PC-3 (cell line): Measurements from ENCODE around the gene ZBTB26. TPM values are rescaled to one million over a fixed set of nuclear protein-coding genes. Genes with fewer than 3 reads are reported as not detected.
"Not testable (repeated sequence)": the region's sequence is repeated elsewhere in the genome, so short reads cannot be mapped to it uniquely, and the experiment has no call there.

Experiments
- ATAC-seq: fragments of 200-7000 bp; cut with Tn5 transposase; 2 replicates; pipeline ENCODE4 v1.9.1; 2020; ENCODE audit warnings: mild to moderate bottlenecking, moderate library complexity
- BruUV-seq: library from RNA; stranded (reverse); fragments of 400-500 nt; replicated peaks from 2 replicates; lab custom pipeline; 2021; lab: Mats Ljungman, UMichigan
- CTCF ChIA-PET: fragments of 300-600 bp; sonication (Branson Sonifier 250); formaldehyde crosslinking; loops from one replicate; lab custom pipeline; 2022; ENCODE audit warnings: antibody characterized with exemption; lab: Charles Lee
- POLR2A ChIA-PET: fragments of 300-600 bp; sonication (Branson Sonifier 250); formaldehyde crosslinking; loops from one replicate; lab custom pipeline; 2022; ENCODE audit warnings: antibody characterized with exemption; ENCODE audit not compliant: unreplicated experiment; lab: Charles Lee
- DNase-seq: peaks from one replicate; pipeline ENCODE4 v3.0.0-alpha.2; 2015
- H2AFZ ChIP-seq: fragments of 300-600 bp; sonication (generic); 2 replicates; pipeline ENCODE4 v1.6.0; 2016; ENCODE audit warnings: antibody characterized with exemption, low read length
- H3F3A ChIP-seq: fragments of 300-600 bp; sonication (generic); one replicate; pipeline ENCODE4 v1.6.0; 2017; ENCODE audit warnings: antibody characterized with exemption, low read length, control low read depth, mild to moderate bottlenecking; ENCODE audit not compliant: unreplicated experiment
- H3K27ac ChIP-seq: fragments of 300-600 bp; sonication (generic); 2 replicates; pipeline ENCODE4 v1.5.1; 2016; ENCODE audit warnings: mild to moderate bottlenecking, low read length
- H3K27me3 ChIP-seq: fragments of 300-600 bp; sonication (generic); 2 replicates; pipeline ENCODE4 v1.6.1; 2016; ENCODE audit warnings: low read length, mixed read lengths
- H3K36me3 ChIP-seq: fragments of 300-600 bp; sonication (generic); 2 replicates; pipeline ENCODE4 v1.6.1; 2016; ENCODE audit warnings: low read depth, mixed run types, low read length, mixed read lengths
- H3K4me1 ChIP-seq: fragments of 300-600 bp; sonication (generic); 2 replicates; pipeline ENCODE4 v1.5.1; 2016; ENCODE audit warnings: low read length; ENCODE audit not compliant: insufficient read depth
- H3K4me2 ChIP-seq: fragments of 300-600 bp; sonication (generic); 2 replicates; pipeline ENCODE4 v1.6.0; 2016; ENCODE audit warnings: low read length
- H3K4me3 ChIP-seq: fragments of 300-600 bp; sonication (generic); 2 replicates; pipeline ENCODE4 v1.5.1; 2016; ENCODE audit warnings: mild to moderate bottlenecking, low read length, mixed read lengths
- H3K79me2 ChIP-seq: fragments of 300-600 bp; sonication (generic); 2 replicates; pipeline ENCODE4 v1.6.1; 2017; ENCODE audit warnings: low read length, mixed read lengths
- H3K9ac ChIP-seq: fragments of 300-600 bp; sonication (generic); 2 replicates; pipeline ENCODE4 v1.6.0; 2016; ENCODE audit warnings: mild to moderate bottlenecking, low read length
- H3K9me2 ChIP-seq: fragments of 300-600 bp; sonication (generic); replicated peaks from 2 replicates; pipeline ENCODE4 v1.6.1; 2016; ENCODE audit warnings: mixed run types, low read length, mixed read lengths
- H3K9me3 ChIP-seq: fragments of 300-600 bp; sonication (generic); 2 replicates; pipeline ENCODE4 v1.6.1; 2016; ENCODE audit warnings: low read length, mixed read lengths
- H4K20me1 ChIP-seq: fragments of 300-600 bp; sonication (generic); 2 replicates; pipeline ENCODE4 v1.6.1; 2016; ENCODE audit warnings: low read length, mixed read lengths
- EZH2 ChIP-seq: fragments of 300-600 bp; sonication (generic); IDR thresholded peaks from one replicate; pipeline ENCODE4 v1.6.1; 2017; ENCODE audit warnings: antibody characterized with exemption, mild to moderate bottlenecking, low read length; ENCODE audit not compliant: unreplicated experiment
- EZH2phosphoT487 ChIP-seq: fragments of 300-600 bp; sonication (generic); IDR thresholded peaks from 2 replicates; pipeline ENCODE4 v1.6.1; 2018; ENCODE audit warnings: mild to moderate bottlenecking, antibody characterized with exemption, low read length, borderline replicate concordance
- intact Hi-C: fragments of 100-400 bp; cut with micrococcal nuclease; formaldehyde crosslinking; loops from 2 replicates; pipeline ENCODE4 v1.9.0; 2023
- total RNA-seq: library from RNA; depleted of rRNA; stranded (reverse); fragments of >200 nt; gene quantifications from 2 replicates; pipeline ENCODE4 v1.2.3, GENCODE V29; 2014
- TF ChIP-seq, protein P1 (sequence below): fragments of 300-600 bp; sonication (generic); conservative IDR thresholded peaks from 2 replicates; pipeline ENCODE4 v1.5.1; 2017; ENCODE audit warnings: antibody characterized with exemption, low read depth, mild to moderate bottlenecking, low read length

Gene ZBTB26
- total RNA-seq, 1 experiment from 2014 or later, result 1.6 TPM

GRCh38 chr9:122912964-122913673 lies 18.2 kb downstream of the ZBTB26 start, which contains the start of gene ZBTB6:
Gene ZBTB6 (minus strand): TSS chr9:122913323. CDS start chr9:122912072, 1,251 bp downstream.
- POLR2A ChIA-PET, result interaction anchor here (0.5 to 1.0 kb wide), 2 partner anchors 9 to 41 kb away, joined by 4 to 7 read pairs; no protein-coding TSS in a partner anchor
- Histone ChIP-seq H3K4me3 (peak within 1 kb of the TSS; percentile 98), H3F3A (no peaks in the 10 kb centered on the region), H3K79me2 (peaks cover 45% of the 10 kb centered on the region), H3K4me1 (peaks cover 10% of the 10 kb centered on the region; the same call in 1 of the 2 replicates), H3K4me2 (peak within 1 kb of the TSS; percentile 96), H3K9me3 (no peaks in the 10 kb centered on the region), H3K9me2 (no peaks in the 10 kb centered on the region), H2AFZ (peak within 1 kb of the TSS; percentile 89), H3K27ac (peak within 1 kb of the TSS; percentile 80), H3K27me3 (no peaks in the 10 kb centered on the region), H3K36me3 (peaks cover 13% of the 10 kb centered on the region; the same call in 1 of the 2 replicates), H3K9ac (peak within 1 kb of the TSS; percentile 88), H4K20me1 (no peaks in the 10 kb centered on the region)
- DNase-seq (peak; percentile 81), ATAC-seq (peak; percentile 99)
- intact Hi-C loops, result loop anchor here (1.0 to 5.0 kb wide), 2 partner anchors 8 to 79 kb away; partner anchors contain the start of gene RC3H2
- CTCF ChIA-PET, result interaction anchor here (0.6 to 1.0 kb wide), 2 partner anchors 31 to 78 kb away, joined by 5 to 12 read pairs; no protein-coding TSS in a partner anchor
- TF ChIP-seq, protein P1, sequence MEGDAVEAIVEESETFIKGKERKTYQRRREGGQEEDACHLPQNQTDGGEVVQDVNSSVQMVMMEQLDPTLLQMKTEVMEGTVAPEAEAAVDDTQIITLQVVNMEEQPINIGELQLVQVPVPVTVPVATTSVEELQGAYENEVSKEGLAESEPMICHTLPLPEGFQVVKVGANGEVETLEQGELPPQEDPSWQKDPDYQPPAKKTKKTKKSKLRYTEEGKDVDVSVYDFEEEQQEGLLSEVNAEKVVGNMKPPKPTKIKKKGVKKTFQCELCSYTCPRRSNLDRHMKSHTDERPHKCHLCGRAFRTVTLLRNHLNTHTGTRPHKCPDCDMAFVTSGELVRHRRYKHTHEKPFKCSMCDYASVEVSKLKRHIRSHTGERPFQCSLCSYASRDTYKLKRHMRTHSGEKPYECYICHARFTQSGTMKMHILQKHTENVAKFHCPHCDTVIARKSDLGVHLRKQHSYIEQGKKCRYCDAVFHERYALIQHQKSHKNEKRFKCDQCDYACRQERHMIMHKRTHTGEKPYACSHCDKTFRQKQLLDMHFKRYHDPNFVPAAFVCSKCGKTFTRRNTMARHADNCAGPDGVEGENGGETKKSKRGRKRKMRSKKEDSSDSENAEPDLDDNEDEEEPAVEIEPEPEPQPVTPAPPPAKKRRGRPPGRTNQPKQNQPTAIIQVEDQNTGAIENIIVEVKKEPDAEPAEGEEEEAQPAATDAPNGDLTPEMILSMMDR, result no peak
- TF ChIP-seq EZH2phosphoT487 (no peak), EZH2 (no peak)
- no TSS peak for BruUV-seq

DNA sequence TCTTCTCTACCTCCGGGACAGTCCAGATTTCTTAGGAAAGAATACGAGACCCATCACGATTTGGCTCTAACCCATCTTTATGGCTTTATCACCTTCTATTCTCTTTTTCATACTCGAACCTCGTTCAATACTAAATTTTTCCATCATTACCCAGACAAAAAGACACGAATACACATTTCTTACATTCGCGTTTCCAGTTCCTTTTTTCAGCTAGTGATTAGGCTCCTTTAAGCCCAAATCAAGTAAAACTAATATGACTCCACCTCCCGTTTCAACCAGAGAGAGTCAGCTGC lies 18.7 kb downstream of the ZBTB26 start:
- ChIA-PET POLR2A (interaction anchor here (0.5 kb wide), 1 partner anchor 42 kb away, joined by 4 read pairs; no protein-coding TSS in a partner anchor), CTCF (interaction anchor here (0.6 to 1.0 kb wide), 2 partner anchors 32 to 79 kb away, joined by 5 to 12 read pairs; no protein-coding TSS in a partner anchor)
- no peak for ATAC-seq
- no peaks in the 10 kb centered on the region for H3K9me2 ChIP-seq
- TF ChIP-seq, protein P1, result no peak
- no peak for TF ChIP-seq EZH2phosphoT487
- TF ChIP-seq EZH2, result no peak
- H3K9me3 ChIP-seq, result no peaks in the 10 kb centered on the region
- peaks cover 45% of the 10 kb centered on the region for H3K79me2 ChIP-seq
- H3K4me1 ChIP-seq, result peaks cover 10% of the 10 kb centered on the region; the same call in 1 of the 2 replicates
- peak overlapping the region; percentile 88 for H3K9ac ChIP-seq
- TSS peak; percentile 60 for BruUV-seq
- no peaks in the 10 kb centered on the region for H3K27me3 ChIP-seq
- peak overlapping the region; percentile 89 for H2AFZ ChIP-seq
- H4K20me1 ChIP-seq, result no peaks in the 10 kb centered on the region
- peak overlapping the region; percentile 98 for H3K4me3 ChIP-seq
- H3K27ac ChIP-seq, result peak overlapping the region; percentile 80
- H3F3A ChIP-seq, result no peaks in the 10 kb centered on the region
- DNase-seq, result no peak
- H3K36me3 ChIP-seq, result peaks cover 13% of the 10 kb centered on the region; the same call in 1 of the 2 replicates
- intact Hi-C loops, result loop anchor here (5.0 kb wide), 1 partner anchor 80 kb away; no protein-coding TSS in a partner anchor
- H3K4me2 ChIP-seq, result peak overlapping the region; percentile 96

DNA sequence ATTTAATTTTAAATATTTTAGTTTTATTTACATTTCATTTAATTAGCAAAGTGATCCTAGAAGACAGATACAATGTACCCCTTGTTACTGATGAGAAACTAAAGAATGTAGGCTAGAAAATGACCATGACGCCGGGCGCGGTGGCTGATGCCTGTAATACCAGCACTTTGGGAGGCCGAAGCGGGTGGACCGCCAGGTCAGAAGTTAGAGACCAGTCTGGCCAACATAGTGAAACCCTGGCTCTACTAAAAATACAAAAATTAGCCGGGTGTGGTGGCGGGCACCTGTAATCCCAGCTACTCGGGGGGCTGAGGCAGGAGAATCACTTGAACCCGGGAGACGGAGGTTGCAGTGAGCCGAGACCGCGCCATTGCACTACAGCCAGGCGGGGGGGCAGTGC lies 25.2 kb downstream of the ZBTB26 start:
- H3K9ac ChIP-seq, BruUV-seq, ATAC-seq, CTCF ChIA-PET, H3K9me3 ChIP-seq, H3K27me3 ChIP-seq, H4K20me1 ChIP-seq, POLR2A ChIA-PET, H3K36me3 ChIP-seq, H3K27ac ChIP-seq, H2AFZ ChIP-seq, H3K4me1 ChIP-seq, H3K9me2 ChIP-seq, intact Hi-C loops, DNase-seq, H3K4me3 ChIP-seq, H3F3A ChIP-seq, H3K4me2 ChIP-seq: not testable (repeated sequence)
- peaks cover 65% of the 10 kb centered on the region for H3K79me2 ChIP-seq
